Activated CD4-positive, alpha-beta T cell treated with anti-CD3 and anti-CD28 coated beads, Interleukin-2, amount 50 U/mL, for 16 hours (primary cell): ENCODE results near the gene IGSF9.
"Not testable (repeated sequence)": the region's sequence is repeated elsewhere in the genome, so short reads cannot be mapped to it uniquely, and the experiment has no call there.

Experiments
- DNase-seq: peaks from one replicate; pipeline ENCODE4 v3.0.0-alpha.2; 2020

Gene IGSF9

GRCh38 chr1:159918352-159919200 lies 26.8 kb downstream of the IGSF9 start:
- DNase-seq, result no peak

DNA sequence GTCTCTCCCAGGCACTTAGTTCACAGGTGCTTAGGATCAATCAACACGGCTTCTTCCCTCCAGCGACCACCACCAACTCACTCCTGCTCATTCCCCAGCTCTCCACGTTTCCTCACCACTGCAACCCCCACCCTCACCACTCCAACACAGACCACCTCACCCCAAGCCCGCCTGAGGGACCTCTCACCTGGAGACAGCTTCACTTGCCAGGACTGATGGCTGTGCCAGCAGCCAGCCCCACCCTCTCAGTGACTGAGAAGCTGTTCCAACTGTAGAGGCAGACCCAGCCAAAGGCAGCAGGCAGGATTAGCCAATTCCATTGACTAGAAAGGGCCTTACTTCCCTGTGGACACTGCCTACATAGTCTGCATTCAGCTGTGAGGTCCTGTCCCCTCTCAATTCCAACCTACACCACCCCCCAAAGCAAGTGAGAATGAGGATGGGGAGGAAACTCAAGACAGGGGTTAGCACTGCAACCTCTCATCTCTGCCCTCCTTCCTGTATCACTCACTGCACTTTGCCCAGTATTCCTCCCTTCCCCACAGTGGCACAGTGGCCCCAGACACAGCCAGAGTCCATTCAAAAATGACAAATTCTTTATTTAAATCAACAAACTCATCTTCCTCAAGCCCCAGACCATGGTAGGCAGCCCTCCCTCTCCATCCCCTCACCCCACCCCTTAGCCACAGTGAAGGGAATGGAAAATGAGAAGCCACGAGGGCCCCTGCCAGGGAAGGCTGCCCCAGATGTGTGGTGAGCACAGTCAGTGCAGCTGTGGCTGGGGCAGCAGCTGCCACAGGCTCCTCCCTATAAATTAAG lies 27.7 kb downstream of the IGSF9 start:
- no peak for DNase-seq

DNA sequence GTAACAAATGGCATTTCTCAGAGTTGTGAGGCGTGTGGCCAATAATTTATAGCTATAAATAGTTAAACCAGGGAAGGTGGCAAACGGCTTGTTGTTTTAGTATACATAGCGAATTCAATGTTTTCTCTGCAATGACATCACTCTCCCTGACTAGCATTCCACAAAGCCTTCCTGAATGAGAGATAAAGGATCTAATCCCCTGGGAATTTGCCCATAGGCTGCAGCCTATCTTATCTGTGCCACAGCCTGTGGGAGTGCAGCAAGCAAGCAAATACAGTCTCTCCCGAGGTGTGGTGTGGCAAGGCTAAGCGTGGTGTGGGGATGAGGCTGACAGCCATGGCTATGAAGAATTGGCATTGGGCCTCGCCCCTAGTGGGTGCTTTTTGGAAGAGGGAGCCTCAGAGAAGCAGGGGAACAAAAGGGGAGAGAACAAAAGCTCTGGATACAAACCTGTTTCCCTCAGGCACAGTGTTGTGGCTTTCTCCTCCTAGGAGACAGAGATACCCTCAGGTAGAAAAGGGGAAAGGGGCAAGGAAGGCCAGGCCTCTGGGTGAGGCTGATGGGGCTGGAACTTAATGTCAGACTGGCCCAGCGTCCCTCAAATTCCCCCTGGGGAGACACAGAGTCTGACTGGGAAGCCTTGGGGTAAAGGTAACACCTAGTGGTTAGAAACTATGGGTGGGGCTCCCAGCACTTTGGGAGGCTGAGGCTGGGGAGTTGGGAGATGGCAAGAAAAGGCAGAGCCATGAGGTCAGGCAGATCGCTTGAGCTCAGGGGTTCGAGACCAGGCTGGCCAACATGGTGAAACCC lies 29.0 kb downstream of the IGSF9 start:
- no peak for DNase-seq

- DNase-seq, result no peak
Observed at GRCh38 chr1:159915571-159916241, 29.7 kb downstream of the IGSF9 start.

GRCh38 chr1:159914252-159915018 lies 31.0 kb downstream of the IGSF9 start:
- DNase-seq, result no peak

DNA sequence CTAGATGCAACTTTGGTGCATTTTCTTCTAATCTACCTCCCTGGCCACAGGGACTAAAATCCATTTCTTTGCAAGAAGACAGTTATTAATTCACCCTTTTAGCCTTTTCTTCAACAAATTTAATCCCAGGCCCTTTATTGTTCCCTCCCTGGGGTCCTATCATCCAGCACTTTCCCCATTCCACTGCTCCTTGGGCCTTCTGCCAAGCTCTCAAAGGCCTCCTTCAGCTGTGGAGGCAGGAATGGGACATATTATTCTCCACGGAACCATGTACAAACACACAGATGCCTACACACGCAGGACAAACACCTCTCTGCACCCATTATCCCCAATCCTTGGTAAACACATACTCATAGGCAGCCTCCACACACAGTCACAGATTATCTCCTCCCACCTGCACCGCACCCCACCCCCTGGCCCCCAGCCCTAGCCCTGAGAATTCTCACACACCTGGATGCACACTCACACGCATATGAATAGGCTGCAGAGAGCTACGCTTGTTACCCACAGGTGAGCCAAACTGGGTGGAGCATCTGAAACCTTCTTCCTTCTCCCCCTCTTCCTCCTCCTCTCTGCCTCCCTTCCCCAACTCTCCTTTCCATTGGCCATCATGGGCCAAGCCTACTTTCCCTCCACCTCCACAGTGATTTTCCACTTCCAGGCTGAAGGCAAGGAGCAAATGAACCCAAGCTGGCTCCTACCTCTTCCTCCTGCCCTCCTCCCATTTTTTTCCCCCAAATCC lies 31.8 kb downstream of the IGSF9 start:
- no peak for DNase-seq

DNA sequence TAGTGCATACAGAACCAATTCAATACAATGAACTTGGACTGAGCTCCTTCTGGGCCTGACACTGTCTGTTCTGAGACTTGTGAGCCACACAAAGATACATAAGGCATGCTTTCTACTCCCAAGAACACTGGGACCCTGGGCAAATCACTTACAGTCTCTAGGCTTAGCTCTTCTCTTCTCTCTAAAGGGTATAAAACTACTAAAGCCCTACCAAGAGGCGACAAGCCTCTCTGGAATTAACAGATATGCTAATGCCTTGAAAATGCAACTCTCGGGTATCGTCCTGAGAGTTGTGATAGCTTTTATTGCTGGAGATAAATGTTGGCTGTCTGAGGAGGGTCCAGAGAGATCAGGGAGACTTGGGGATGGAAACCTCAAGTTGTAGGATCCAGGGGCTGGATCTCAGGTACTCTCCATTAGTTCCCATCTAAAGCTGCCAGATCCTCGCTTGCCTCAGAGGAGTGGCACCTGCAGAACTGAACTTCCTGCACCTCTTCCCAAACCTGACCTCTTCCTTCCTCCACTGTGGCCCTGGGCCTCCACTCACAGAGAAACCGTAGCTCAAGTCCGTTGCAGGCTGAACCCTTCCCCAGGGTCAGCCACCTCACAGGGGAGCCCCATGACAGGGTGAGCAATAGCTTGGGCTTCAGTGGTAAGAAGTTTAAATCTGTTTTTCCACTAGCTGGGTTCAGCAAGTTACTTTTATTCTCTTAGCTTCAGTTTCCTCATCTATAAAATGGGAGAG lies 33.9 kb downstream of the IGSF9 start:
- DNase-seq, result peak; percentile 21

DNA sequence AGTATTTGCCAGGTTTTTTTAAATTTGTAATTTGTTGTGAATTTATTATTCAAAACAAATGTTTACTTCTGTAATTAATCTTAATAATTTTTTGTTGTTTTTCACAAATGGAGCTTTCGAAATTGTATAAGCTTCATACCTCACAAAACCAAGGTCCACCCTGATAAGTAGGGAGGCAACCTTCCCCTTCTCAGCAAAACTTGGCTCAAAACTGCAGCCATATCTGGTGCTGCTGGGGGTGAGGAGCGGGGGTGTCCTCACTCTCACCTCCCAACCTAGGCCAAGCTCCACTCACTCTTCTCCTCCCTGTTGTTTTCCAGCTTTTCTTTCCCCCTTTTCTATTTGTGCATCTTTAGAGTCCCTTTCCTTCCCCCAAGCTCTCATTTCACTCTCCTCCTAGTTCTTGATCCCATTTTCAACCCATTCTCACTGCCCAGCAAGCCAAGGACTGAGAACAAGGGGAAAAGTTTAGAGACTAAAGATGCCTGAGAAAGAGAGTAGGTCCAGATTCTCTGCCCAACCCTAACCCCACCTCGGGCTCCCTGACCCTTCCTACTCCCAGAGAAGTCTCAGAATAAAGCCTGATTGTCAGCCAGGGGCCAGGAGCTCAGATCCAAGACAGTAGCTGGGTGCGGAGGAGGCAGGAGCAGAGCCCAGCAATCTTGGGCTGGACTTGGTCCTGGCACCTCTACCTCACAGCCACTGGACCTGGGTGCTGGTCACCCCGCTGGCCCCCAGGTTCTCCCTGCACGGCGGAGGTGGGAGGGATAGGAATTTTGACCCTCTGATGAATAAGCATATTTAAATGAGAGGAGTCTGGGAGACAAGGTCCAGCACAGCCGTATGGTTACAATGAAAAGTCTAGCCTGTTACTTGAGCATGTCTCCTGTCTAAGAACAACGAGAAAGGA lies 37.1 kb downstream of the IGSF9 start:
- no peak for DNase-seq

GRCh38 chr1:159906960-159907359 lies 38.5 kb downstream of the IGSF9 start:
- DNase-seq, result no peak

GRCh38 chr1:159904036-159904435 lies 41.4 kb downstream of the IGSF9 start:
- DNase-seq, result not testable (repeated sequence)

DNA sequence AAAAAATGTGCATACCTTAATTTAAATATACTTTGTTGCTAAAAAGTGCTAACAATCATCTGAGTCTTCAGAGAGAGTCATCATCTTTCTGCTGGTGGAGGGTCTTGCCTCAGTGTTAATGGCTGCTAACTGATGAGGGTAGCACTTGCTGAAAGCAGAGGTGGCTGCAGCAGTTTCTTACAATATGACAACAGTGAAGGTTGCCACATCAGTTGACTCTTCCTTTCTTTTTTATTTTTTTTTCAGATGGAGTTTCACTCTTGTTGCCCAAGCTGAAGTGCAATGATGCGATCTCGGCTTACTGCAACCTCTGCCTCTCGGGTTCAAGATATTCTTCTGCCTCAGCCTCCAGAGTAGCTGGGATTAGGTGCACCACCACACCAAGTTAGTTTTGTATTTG lies 42.9 kb downstream of the IGSF9 start:
- DNase-seq, result no peak

DNA sequence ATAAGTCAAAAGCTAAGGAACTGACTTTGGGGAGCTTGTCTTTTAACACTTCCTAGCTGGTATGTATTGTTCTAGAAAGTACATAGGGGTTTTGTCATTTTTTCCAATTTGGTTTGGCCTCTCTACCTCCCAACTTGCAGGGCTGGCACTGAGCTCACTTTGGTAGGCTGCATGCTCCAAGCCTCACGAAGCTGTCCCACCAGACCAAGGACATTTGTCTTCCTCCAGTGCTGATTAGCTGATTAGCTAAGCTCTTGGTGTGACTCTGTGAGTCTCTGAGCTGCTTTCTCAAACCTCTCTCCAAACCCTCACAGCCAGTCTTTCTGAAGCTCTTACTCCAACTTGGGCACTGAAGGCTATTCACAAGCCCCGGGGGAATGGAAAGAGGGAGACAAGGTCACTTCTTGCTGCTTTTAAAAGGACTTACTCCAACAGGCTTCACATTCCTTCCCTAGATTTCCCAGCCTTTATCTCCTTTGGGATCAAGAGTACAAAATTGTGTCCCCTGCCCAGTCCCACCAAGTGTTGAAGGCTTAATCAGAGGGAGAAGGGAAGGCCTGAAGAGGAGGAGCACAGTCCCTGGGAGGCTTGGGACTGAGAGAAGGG lies 44.6 kb downstream of the IGSF9 start:
- DNase-seq, result no peak

- DNase-seq, result no peak
Observed at GRCh38 chr1:159900086-159900680, 45.2 kb downstream of the IGSF9 start, which contains the start of gene CFAP45. Gene CFAP45, minus strand, starts transcription at chr1:159900165. Its CDS starts 67 bp downstream, at chr1:159900098.

- not testable (repeated sequence) for DNase-seq
Observed at GRCh38 chr1:159899634-159900033, 45.8 kb downstream of the IGSF9 start.

- DNase-seq, result no peak
Observed at GRCh38 chr1:159898527-159898926, 46.9 kb downstream of the IGSF9 start.

DNA sequence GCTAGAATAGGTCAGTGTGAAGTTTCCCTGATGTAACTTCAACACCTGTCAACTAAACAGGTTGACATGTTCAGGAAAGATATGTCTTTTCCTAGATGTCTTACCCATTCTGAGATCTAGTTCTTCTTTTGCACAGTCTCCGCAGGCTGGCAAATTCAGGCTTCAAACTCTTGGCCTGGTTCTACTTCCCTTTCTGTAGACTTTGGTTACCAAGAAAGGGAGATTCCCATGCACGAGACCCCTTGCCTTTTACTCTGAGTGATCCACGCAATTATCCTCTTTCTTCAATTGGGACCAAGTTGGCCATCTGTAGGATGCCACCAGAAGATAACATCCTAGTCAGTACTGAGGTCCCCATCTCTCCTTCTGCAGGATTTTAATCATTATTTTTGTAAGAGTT lies 47.5 kb downstream of the IGSF9 start:
- no peak for DNase-seq

DNA sequence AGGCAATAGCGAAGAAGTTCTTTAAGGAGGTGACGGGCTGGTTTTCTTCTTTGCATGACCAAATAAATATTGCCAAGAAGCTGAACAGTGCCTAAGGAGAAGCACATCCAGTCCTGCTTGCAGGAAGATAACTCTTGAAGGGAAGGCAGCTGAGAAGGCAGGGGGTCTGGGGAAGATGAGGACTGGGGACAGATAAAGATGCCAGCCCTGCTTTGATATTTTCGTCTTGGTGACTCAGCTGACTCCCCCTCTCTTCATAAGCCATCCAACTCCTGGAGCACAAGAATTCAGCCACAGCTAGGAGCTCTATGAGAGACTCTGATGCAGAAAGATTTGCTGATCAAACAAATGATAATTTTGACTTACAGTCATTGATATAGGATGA lies 48.9 kb downstream of the IGSF9 start:
- DNase-seq, result no peak

- DNase-seq, result no peak
Observed at GRCh38 chr1:159895836-159896545, 49.4 kb downstream of the IGSF9 start.
